ENCODE results near the gene CREBBP. TPM values are rescaled to one million over a fixed set of nuclear protein-coding genes. Genes with fewer than 3 reads are reported as not detected.

Gene CREBBP
- total and polyA plus RNA-seq, 2 donors (not counting 1 experiment from before 2014, with no cell fraction given), result 6.1 to 22.6 TPM

- Histone ChIP-seq H3K27ac (ENCODE audit: insufficient read depth, low read length) (no peak overlapping the region), H3K79me2 (ENCODE audit: control insufficient read depth, insufficient read depth, low read length) (no peaks in the 10 kb centered on the region), H3K36me3 (ENCODE audit: control insufficient read depth, insufficient read depth, low read length) (peaks cover 52% of the 10 kb centered on the region), H3K9me3 (ENCODE audit: control insufficient read depth, insufficient read depth, low read depth, low read length) (no peaks in the 10 kb centered on the region), H4K20me1 (ENCODE audit: control insufficient read depth, extremely low read depth, insufficient read depth, low read length) (no peaks in the 10 kb centered on the region), H2AFZ (ENCODE audit: low read length) (no peak overlapping the region), H3K9ac (ENCODE audit: insufficient read depth, low read length) (no peak overlapping the region), H3K4me2 (ENCODE audit: extremely low read depth, insufficient read depth, low read length) (no peak overlapping the region), H3K4me1 (ENCODE audit: control insufficient read depth, extremely low read depth, insufficient read depth, low read length) (no peaks in the 10 kb centered on the region), H3K27me3 (ENCODE audit: control insufficient read depth, insufficient read depth, low read length) (no peaks in the 10 kb centered on the region), H3K4me3 (replicated peaks in 1 of 4; ENCODE audit: control extremely low read depth in 1 of 4, insufficient read depth in 1 of 4, low read depth in 3 of 4, low read length in 4 of 4) (no peak overlapping the region)
- no peak for DNase-seq (ENCODE audit: low read depth in 2 of 2)
- TF ChIP-seq CTCF (conservative IDR thresholded peaks at IDR 0.05 in 1 of 2, IDR thresholded peaks at IDR 0.05 in 1 of 2; ENCODE audit: low read depth in 1 of 2, low read length in 2 of 2) (no peak), EZH2 (IDR thresholded peaks at IDR 0.05; ENCODE audit: low read length, missing control alignments) (no peak)
Observed at GRCh38 chr16:3739636-3740035, 140.9 kb downstream of the CREBBP start.

GRCh38 chr16:3738541-3738940, 142.0 kb downstream of the CREBBP start:
- Histone ChIP-seq H3K4me1 (ENCODE audit: control insufficient read depth, extremely low read depth, insufficient read depth, low read length) (no peaks in the 10 kb centered on the region), H3K4me3 (replicated peaks in 1 of 4; ENCODE audit: control extremely low read depth in 1 of 4, insufficient read depth in 1 of 4, low read depth in 3 of 4, low read length in 4 of 4) (no peak overlapping the region), H3K36me3 (ENCODE audit: control insufficient read depth, insufficient read depth, low read length) (peaks cover 56% of the 10 kb centered on the region), H4K20me1 (ENCODE audit: control insufficient read depth, extremely low read depth, insufficient read depth, low read length) (no peaks in the 10 kb centered on the region), H3K27ac (ENCODE audit: insufficient read depth, low read length) (no peak overlapping the region), H3K4me2 (ENCODE audit: extremely low read depth, insufficient read depth, low read length) (no peak overlapping the region), H3K9ac (ENCODE audit: insufficient read depth, low read length) (no peak overlapping the region), H3K27me3 (ENCODE audit: control insufficient read depth, insufficient read depth, low read length) (no peaks in the 10 kb centered on the region), H3K9me3 (ENCODE audit: control insufficient read depth, insufficient read depth, low read depth, low read length) (no peaks in the 10 kb centered on the region), H2AFZ (ENCODE audit: low read length) (no peak overlapping the region), H3K79me2 (ENCODE audit: control insufficient read depth, insufficient read depth, low read length) (no peaks in the 10 kb centered on the region)
- TF ChIP-seq CTCF (conservative IDR thresholded peaks at IDR 0.05 in 1 of 2, IDR thresholded peaks at IDR 0.05 in 1 of 2; ENCODE audit: low read depth in 1 of 2, low read length in 2 of 2), result no peak
- no peak for TF ChIP-seq EZH2 (IDR thresholded peaks at IDR 0.05; ENCODE audit: low read length, missing control alignments)
- DNase-seq (ENCODE audit: low read depth in 2 of 2), result no peak

- Histone ChIP-seq H3K4me1 (ENCODE audit: control insufficient read depth, extremely low read depth, insufficient read depth, low read length) (no peaks in the 10 kb centered on the region), H3K9ac (ENCODE audit: insufficient read depth, low read length) (no peak overlapping the region), H3K79me2 (ENCODE audit: control insufficient read depth, insufficient read depth, low read length) (no peaks in the 10 kb centered on the region), H3K27ac (ENCODE audit: insufficient read depth, low read length) (no peak overlapping the region), H2AFZ (ENCODE audit: low read length) (no peak overlapping the region), H3K9me3 (ENCODE audit: control insufficient read depth, insufficient read depth, low read depth, low read length) (no peaks in the 10 kb centered on the region), H3K36me3 (ENCODE audit: control insufficient read depth, insufficient read depth, low read length) (peaks cover 54% of the 10 kb centered on the region), H4K20me1 (ENCODE audit: control insufficient read depth, extremely low read depth, insufficient read depth, low read length) (no peaks in the 10 kb centered on the region), H3K4me3 (replicated peaks in 1 of 4; ENCODE audit: control extremely low read depth in 1 of 4, insufficient read depth in 1 of 4, low read depth in 3 of 4, low read length in 4 of 4) (no peak overlapping the region), H3K27me3 (ENCODE audit: control insufficient read depth, insufficient read depth, low read length) (no peaks in the 10 kb centered on the region), H3K4me2 (ENCODE audit: extremely low read depth, insufficient read depth, low read length) (no peak overlapping the region)
- no peak for TF ChIP-seq EZH2 (IDR thresholded peaks at IDR 0.05; ENCODE audit: low read length, missing control alignments)
- no peak for TF ChIP-seq CTCF (conservative IDR thresholded peaks at IDR 0.05 in 1 of 2, IDR thresholded peaks at IDR 0.05 in 1 of 2; ENCODE audit: low read depth in 1 of 2, low read length in 2 of 2)
- DNase-seq (ENCODE audit: low read depth in 2 of 2), result no peak
Observed at GRCh38 chr16:3738128-3738527, 142.4 kb downstream of the CREBBP start.
